ENCODE measurements around the gene CRACR2A. TPM values are rescaled to one million over a fixed set of nuclear protein-coding genes. Genes with fewer than 3 reads are reported as not detected.

The CRACR2A gene
- total RNA-seq, 6 experiments from 2014 or later, result 0.43 to 1.5 (median 0.91) TPM

DNA sequence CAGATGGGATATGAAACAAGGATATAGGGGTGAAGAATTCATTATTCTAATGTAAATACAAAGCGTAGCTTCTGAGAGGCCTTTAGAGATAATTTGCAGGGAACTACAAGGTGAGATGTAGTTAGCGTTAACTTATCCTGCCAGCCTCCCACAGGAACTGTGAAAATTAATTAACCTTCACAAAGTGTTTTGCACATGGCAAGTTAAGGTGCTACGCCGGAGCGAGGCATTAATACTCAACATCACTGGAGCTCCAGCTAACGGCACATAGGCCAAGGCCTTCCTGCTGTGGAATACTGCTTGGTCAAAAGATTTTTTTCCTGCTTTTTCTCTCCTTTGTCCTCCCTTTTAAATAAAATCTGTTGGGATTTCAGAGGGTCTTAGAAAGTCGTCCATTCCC, 86.5 kb downstream of the CRACR2A start:
- TF ChIP-seq POLR2A (IDR thresholded peaks at IDR 0.05) (no peak), CTCF (IDR thresholded peaks at IDR 0.05) (no peak)
- Histone ChIP-seq H3K4me1 (no peaks in the 10 kb centered on the region), H3K27ac (no peak overlapping the region), H3K36me3 (no peaks in the 10 kb centered on the region), H3K4me3 (no peak overlapping the region), H3K27me3 (no peaks in the 10 kb centered on the region), H3K9me3 (no peaks in the 10 kb centered on the region)
- 96% methylated on average over 7 of the region's 7 CpGs for WGBS (ENCODE audit: insufficient coverage, low coverage, low lambda C conversion rate, missing lambda C conversion rate)
- ATAC-seq, result no peak
- no peak for DNase-seq
- intact Hi-C loops (cut with DNase I), result no loop called here

GRCh38 chr12:3662521-3662921, 90.4 kb downstream of the CRACR2A start:
- WGBS (ENCODE audit: insufficient coverage, low coverage, low lambda C conversion rate, missing lambda C conversion rate), result 87% methylated on average over 5 of the region's 5 CpGs
- Histone ChIP-seq H3K4me3 (no peak overlapping the region), H3K27ac (no peak overlapping the region), H3K36me3 (no peaks in the 10 kb centered on the region), H3K9me3 (no peaks in the 10 kb centered on the region), H3K27me3 (no peaks in the 10 kb centered on the region), H3K4me1 (no peaks in the 10 kb centered on the region)
- TF ChIP-seq CTCF (IDR thresholded peaks at IDR 0.05), result no peak
- TF ChIP-seq POLR2A (IDR thresholded peaks at IDR 0.05), result no peak
- DNase-seq (no peak), ATAC-seq (no peak)
- intact Hi-C loops (cut with DNase I), result no loop called here

DNA sequence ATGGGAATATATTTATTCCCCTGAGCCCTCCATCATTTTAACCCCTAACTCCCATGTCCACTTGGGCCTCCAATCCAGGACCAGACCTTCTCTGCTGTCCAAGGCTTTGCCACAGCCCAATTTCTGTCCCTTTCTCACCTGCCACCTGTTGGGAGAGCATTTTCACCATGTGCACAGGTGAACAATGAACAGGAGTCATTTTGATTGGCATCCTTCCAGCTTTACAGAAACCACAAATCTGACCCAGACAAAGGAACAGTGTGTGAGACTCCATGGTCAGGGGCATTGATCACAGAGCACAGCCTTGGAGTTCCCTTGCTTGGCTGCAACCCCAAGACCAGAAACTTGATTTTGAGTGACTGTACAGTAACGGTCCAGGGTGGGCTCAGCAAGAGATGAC, 91.9 kb downstream of the CRACR2A start:
- ATAC-seq (peak in 1 of 4 donors; percentile 17), DNase-seq (no peak)
- no peaks in the 10 kb centered on the region for H3K4me1 ChIP-seq
- no peak overlapping the region for H3K4me3 ChIP-seq
- H3K27ac ChIP-seq, result no peak overlapping the region
- H3K36me3 ChIP-seq, result no peaks in the 10 kb centered on the region
- WGBS (ENCODE audit: insufficient coverage, low coverage, low lambda C conversion rate, missing lambda C conversion rate), result 60% methylated on average over 1 of the region's 1 CpG
- no peaks in the 10 kb centered on the region for H3K9me3 ChIP-seq
- H3K27me3 ChIP-seq, result no peaks in the 10 kb centered on the region
- TF ChIP-seq POLR2A (IDR thresholded peaks at IDR 0.05) (no peak), CTCF (IDR thresholded peaks at IDR 0.05) (no peak)
- intact Hi-C loops (cut with DNase I), result no loop called here

GRCh38 chr12:3658327-3659163, 94.4 kb downstream of the CRACR2A start:
- ATAC-seq, result peak; percentile 22 to 65 (median 59)
- Histone ChIP-seq H3K27me3 (no peaks in the 10 kb centered on the region), H3K4me1 (no peaks in the 10 kb centered on the region), H3K36me3 (no peaks in the 10 kb centered on the region), H3K27ac (no peak overlapping the region), H3K4me3 (no peak overlapping the region), H3K9me3 (no peaks in the 10 kb centered on the region)
- 72% methylated on average over 11 of the region's 13 CpGs for WGBS (ENCODE audit: insufficient coverage, low coverage, low lambda C conversion rate, missing lambda C conversion rate)
- intact Hi-C loops (cut with DNase I), result loop anchor here in 1 of 2 donors (5.0 kb wide), 1 partner anchor 119 kb away; no protein-coding TSS in a partner anchor
- no peak for DNase-seq
- TF ChIP-seq CTCF (IDR thresholded peaks at IDR 0.05) (peak in 3 of 4 donors; percentile 43 to 57 (median 53)), POLR2A (IDR thresholded peaks at IDR 0.05) (no peak)

Data from right lobe of liver (tissue), 6 donors.